Prostate gland (tissue), 2 donors: Measurements from ENCODE around the gene WWOX. TPM values are rescaled to one million over a fixed set of nuclear protein-coding genes. Genes with fewer than 3 reads are reported as not detected.

Experiments used
- DNase-seq: peaks from one replicate; pipeline ENCODE4 v3.0.0-alpha.2; 2019; ENCODE audit warnings: low spot score
- H3K27ac ChIP-seq, 2 donors: fragments of 200-600 bp; sonication (generic); 2 replicates each; pipeline ENCODE4 v1.5.1; 2017 to 2019
- H3K27me3 ChIP-seq: fragments of 200-600 bp; sonication (generic); replicated peaks from 2 replicates; pipeline ENCODE4 v1.5.1; 2019; ENCODE audit not compliant: insufficient read depth
- H3K36me3 ChIP-seq, 2 donors: fragments of 200-600 bp; sonication (generic); 1 replicate in 1 of 2; 2 replicates in 1 of 2; pipeline versions ENCODE4 v1.5.1 to v1.8.1; 2017 to 2019
- H3K4me1 ChIP-seq: fragments of 200-600 bp; sonication (generic); replicated peaks from 2 replicates; pipeline ENCODE4 v1.5.1; 2019
- H3K4me3 ChIP-seq, 2 donors: fragments of 200-600 bp; sonication (generic); 2 replicates each; pipeline ENCODE4 v1.5.1; 2017 to 2019
- H3K9me3 ChIP-seq: fragments of 200-600 bp; sonication (generic); 2 replicates; pipeline ENCODE4 v1.5.1; 2017
- POLR2A ChIP-seq: fragments of 450-650 bp; IDR thresholded peaks from one replicate; pipeline ENCODE4 v1.6.1; 2016; ENCODE audit warnings: antibody characterized with exemption, mild to moderate bottlenecking
- POLR2AphosphoS5 ChIP-seq: sonication (generic); formaldehyde crosslinking; IDR thresholded peaks from one replicate; pipeline ENCODE4 v1.6.1; 2017; ENCODE audit warnings: antibody characterized with exemption
- WGBS: methylation state at CpG from one replicate; pipeline ENCODE4 v1.1.5; 2018; 5-methylcytosine and 5-hydroxymethylcytosine counted together
- intact Hi-C: fragments of 100-400 bp; cut with DNase I; formaldehyde crosslinking; loops from one replicate; pipeline ENCODE4 v1.14.2; 2022
- total RNA-seq, 2 donors: library from RNA; depleted of rRNA; stranded (reverse); fragments of >200 nt; gene quantifications; one replicate each; pipeline ENCODE4 v1.1.0, GENCODE V29; 2016
- TF ChIP-seq, protein P1 (sequence below), 4 experiments: fragments of 200-600 bp in 2 of 4; fragments of 450-650 bp in 2 of 4; sonication (generic) in 2 of 4; IDR thresholded peaks; 1 replicate in 3 of 4; 2 replicates in 1 of 4; pipeline ENCODE4 v1.5.1; 2016 to 2019; ENCODE audit warnings: antibody characterized with exemption in 4 of 4, mild to moderate bottlenecking in 2 of 4, moderate library complexity in 2 of 4

The WWOX gene
- total RNA-seq, 2 donors from 2014 or later: 93.2 to 99.4 TPM

DNA sequence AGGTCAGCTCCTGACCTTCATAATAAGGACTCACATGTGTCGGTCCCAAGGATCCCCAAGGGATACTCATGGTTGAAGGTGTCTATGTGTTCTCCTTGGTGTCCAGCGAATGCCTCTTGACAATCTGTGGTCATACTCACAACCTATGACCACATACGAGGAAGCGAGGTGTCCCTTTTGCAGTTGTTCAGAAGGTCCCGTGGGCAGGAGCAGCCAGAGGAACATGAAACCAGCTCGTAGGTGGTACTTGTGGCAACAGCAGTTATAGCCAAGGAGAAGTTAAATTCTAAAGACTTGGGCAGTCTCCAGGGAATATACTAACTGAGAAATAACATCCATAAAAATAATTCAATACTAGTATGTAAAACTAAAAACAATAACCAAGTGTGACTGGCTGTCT is 685.3 kb downstream of the WWOX start:
- 90% methylated on average over 6 of the region's 6 CpGs for WGBS

DNA sequence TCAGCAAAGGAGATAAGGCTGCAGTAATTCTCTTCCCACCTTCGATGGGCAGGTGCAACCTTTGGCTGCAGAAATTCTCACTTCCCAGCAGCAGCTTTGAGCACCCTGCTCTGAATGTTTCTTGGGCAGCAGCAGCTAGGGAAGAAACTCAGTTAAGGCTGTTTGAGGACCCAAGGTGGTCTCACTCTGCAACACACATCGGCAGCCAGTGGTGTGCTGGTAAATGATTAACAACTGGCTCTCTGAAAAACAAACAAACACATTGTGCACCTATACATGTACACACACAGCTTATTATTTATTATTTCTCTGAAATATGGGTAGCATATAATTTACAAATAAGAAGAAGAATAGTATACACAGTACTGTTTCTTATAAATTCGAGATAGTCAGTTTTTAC is 685.8 kb downstream of the WWOX start:
- Histone ChIP-seq H3K27ac (no peak overlapping the region), H3K4me3 (no peak overlapping the region), H3K4me1 (no peaks in the 10 kb centered on the region), H3K9me3 (no peaks in the 10 kb centered on the region), H3K36me3 (no peaks in the 10 kb centered on the region), H3K27me3 (no peaks in the 10 kb centered on the region)
- DNase-seq: no peak
- intact Hi-C loops: no loop called here
- TF ChIP-seq, protein P1, sequence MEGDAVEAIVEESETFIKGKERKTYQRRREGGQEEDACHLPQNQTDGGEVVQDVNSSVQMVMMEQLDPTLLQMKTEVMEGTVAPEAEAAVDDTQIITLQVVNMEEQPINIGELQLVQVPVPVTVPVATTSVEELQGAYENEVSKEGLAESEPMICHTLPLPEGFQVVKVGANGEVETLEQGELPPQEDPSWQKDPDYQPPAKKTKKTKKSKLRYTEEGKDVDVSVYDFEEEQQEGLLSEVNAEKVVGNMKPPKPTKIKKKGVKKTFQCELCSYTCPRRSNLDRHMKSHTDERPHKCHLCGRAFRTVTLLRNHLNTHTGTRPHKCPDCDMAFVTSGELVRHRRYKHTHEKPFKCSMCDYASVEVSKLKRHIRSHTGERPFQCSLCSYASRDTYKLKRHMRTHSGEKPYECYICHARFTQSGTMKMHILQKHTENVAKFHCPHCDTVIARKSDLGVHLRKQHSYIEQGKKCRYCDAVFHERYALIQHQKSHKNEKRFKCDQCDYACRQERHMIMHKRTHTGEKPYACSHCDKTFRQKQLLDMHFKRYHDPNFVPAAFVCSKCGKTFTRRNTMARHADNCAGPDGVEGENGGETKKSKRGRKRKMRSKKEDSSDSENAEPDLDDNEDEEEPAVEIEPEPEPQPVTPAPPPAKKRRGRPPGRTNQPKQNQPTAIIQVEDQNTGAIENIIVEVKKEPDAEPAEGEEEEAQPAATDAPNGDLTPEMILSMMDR (IDR thresholded peaks at IDR 0.05): no peak
- no peak for TF ChIP-seq POLR2AphosphoS5
- TF ChIP-seq POLR2A: no peak
- WGBS: 79% methylated on average over 3 of the region's 3 CpGs

More for the DNA sequence above, 685.3 kb downstream of the WWOX start:
- Histone ChIP-seq H3K9me3 (no peaks in the 10 kb centered on the region), H3K4me3 (no peak overlapping the region), H3K36me3 (no peaks in the 10 kb centered on the region), H3K27ac (no peak overlapping the region), H3K4me1 (no peaks in the 10 kb centered on the region), H3K27me3 (no peaks in the 10 kb centered on the region)
- intact Hi-C loops: no loop called here
- TF ChIP-seq POLR2A: no peak
- TF ChIP-seq, protein P1 (IDR thresholded peaks at IDR 0.05): no peak
- no peak for TF ChIP-seq POLR2AphosphoS5
- DNase-seq: no peak

DNA sequence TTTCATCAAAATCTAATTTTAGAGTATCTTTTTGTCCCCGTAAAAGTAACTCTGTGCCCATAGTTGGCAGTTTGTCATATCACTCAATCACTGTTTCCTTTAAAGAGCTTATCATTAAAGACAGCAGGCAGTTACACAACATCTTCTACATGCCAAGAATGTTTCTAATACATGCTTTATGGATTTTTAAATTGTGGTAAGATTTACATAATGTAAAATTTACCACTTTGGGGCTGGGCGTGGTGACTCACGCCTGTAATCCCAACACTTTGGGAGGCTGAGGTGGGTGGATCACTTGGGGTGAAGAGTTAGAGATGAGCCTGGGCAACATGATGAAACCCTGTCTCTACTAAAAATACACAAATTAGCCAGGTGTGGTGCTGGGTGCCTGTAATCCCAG is 687.2 kb downstream of the WWOX start:
- no peak for DNase-seq
- no peak overlapping the region for H3K27ac ChIP-seq
- TF ChIP-seq, protein P1 (IDR thresholded peaks at IDR 0.05): no peak
- TF ChIP-seq POLR2AphosphoS5 (no peak), POLR2A (no peak)
- no peak overlapping the region for H3K4me3 ChIP-seq
- H3K36me3 ChIP-seq: no peaks in the 10 kb centered on the region
- WGBS: 57% methylated on average over 3 of the region's 3 CpGs
- no peaks in the 10 kb centered on the region for H3K27me3 ChIP-seq
- intact Hi-C loops: no loop called here
- no peaks in the 10 kb centered on the region for H3K9me3 ChIP-seq
- H3K4me1 ChIP-seq: no peaks in the 10 kb centered on the region

DNA sequence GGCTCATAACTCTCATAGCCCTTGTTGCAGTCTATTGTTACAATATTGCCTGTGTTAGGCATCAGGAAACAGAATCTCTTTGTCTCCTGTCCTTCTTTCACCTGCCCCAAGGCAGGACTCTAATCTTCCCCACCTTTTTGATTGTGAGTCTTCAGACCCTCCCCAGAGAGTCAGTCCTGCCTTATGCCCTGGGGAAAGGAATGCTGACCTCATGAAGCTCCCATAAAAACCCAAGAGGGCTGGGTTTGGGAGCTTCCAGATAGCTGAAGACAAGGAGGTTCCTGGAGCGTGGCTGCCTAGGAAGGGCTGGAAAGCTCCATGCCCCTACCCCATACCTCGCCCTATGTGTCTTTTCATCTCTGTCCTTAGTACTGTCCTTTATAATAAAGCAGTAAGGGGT is 688.8 kb downstream of the WWOX start:
- no peak overlapping the region for H3K4me3 ChIP-seq
- no peak for DNase-seq
- no peaks in the 10 kb centered on the region for H3K27me3 ChIP-seq
- no peaks in the 10 kb centered on the region for H3K36me3 ChIP-seq
- 100% methylated on average over 2 of the region's 2 CpGs for WGBS
- H3K9me3 ChIP-seq: no peaks in the 10 kb centered on the region
- H3K27ac ChIP-seq: no peak overlapping the region
- TF ChIP-seq POLR2A: no peak
- TF ChIP-seq, protein P1 (IDR thresholded peaks at IDR 0.05): no peak
- no peak for TF ChIP-seq POLR2AphosphoS5
- no peaks in the 10 kb centered on the region for H3K4me1 ChIP-seq
- intact Hi-C loops: no loop called here

DNA sequence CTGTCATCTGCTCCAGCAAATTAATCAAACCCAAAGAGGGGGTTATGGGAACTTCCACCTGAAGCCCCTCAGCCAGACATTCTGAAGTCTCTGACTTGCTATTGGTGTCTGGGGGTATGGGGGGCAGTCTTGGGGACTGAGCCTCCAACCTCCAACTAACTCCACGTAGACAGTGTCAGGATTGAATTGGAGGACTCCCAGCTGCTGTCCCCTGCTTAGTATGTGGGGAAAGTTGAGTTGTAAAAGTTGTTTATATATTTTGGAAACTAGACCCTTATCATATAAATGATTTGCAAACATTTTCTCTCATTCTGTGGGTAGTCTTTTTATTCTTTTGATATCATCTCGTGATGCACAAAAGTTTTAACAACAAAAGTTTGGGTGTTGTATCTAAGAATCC is 689.2 kb downstream of the WWOX start:
- Histone ChIP-seq H3K27me3 (no peaks in the 10 kb centered on the region), H3K36me3 (no peaks in the 10 kb centered on the region), H3K27ac (no peak overlapping the region), H3K9me3 (no peaks in the 10 kb centered on the region), H3K4me1 (no peaks in the 10 kb centered on the region), H3K4me3 (no peak overlapping the region)
- DNase-seq: no peak
- TF ChIP-seq, protein P1 (IDR thresholded peaks at IDR 0.05): no peak
- no peak for TF ChIP-seq POLR2AphosphoS5
- no peak for TF ChIP-seq POLR2A
- intact Hi-C loops: no loop called here
- WGBS: 61% methylated on average over 2 of the region's 2 CpGs
